Activated effector memory CD4-positive, alpha-beta T cell treated with Interleukin-2 at 50 U/mL for 16 hours (primary cell): ENCODE results near the gene AFDN.

ENCODE experiments used
- DNase-seq: peaks from one replicate; pipeline ENCODE4 v3.0.0-alpha.2; 2020

The AFDN gene

DNA sequence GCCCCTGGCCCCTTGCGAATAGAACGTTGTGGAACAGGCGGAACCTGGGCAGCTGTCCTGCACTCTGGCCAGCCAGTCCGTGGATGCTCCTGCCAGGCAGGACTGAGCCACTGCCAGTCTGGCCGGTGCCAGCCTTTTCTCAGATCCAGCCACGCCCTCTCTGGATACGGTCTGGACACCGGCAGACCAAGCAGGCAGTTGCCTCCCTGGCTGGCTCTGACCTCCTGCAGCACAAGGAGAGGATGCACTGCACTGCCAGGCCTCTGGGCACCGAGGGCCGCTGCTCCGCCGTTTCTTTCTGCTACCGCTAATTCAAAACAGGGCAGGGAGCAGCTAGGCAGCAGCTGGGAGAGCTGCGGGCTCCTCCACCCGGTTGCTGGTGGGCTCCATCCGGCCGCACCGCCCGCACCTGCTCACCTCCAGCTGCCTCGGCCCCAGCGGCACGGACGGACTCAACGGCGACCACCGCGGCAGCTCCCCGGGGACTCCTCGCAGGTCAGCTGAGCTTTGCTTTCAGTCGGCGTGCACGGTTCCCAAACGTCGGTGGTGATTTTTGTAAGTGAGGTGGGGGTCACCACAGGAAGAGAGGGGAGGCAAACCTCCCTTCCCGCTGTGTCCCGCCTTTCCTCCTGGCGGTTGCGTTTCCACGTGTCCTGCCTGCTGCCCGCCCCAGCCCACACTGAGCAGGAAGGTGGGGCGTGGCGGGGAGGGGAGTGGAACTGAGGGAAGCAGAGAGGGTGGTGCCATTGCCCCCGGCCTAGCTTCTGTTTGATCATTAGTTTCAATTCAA is 30.3 kb upstream of the AFDN start:
- no peak for DNase-seq

- DNase-seq, result no peak
Measured at GRCh38 chr6:167797011-167797471, 29.7 kb upstream of the AFDN start.

DNA sequence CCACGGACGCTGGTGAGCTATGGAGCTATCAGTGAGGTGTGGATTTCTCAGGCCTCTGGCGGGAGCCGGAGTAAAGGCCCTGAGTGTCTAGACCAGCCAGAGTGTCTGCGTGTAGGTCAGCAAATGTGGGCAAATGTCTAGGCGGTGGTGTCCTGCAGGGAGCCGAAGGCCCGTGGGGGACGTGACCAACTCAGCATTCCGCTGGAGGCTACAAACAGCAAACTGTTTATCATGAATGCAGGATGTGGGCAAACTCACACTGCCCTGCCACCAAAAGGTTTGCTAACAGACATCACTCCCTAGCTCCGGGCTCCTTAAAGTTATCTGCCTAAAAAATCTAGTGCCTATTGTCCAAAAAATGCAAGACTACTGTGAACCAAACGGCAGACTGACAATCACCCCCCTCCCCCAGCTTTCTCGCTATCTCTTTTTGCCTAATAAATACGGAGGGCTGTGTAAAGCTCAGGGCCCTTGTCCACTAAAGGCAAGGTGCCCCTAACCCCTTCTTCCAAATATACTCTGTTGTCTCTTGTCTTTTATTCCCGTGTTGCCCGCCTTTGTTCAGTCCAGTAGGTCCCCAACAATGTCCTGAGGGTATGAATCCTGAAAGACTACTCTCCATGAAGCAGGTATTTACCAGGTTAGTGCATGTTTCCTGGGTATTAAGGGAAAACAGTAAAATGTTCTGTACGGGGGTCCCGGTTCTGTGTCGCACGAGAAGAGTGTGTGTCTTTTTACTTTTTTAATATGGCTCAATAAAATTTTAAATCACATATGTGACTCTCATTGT is 29.0 kb upstream of the AFDN start:
- no peak for DNase-seq

DNA sequence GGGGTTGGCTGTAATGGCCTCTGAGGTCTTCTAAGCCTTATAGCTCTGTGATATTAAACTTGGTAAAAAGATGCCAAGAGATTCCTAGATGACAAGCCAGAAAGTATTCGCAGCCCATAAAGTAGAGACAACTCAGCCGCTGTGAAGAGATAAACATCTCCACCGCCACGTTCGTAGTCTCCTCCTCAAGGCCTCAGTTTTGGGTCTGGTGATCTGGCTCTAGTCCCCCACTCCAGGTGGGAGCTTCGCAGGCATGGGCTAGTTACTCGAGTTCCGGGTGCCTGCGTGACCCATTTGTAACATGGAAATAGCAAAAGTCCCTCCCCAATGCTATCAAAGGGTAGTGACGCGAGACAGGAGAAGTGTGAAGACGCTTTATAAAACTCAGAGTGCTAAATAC is 28.3 kb upstream of the AFDN start:
- DNase-seq, result no peak

GRCh38 chr6:167799033-167799821 is 27.5 kb upstream of the AFDN start:
- DNase-seq, result no peak

- no peak for DNase-seq
Measured at GRCh38 chr6:167800549-167800948, 26.2 kb upstream of the AFDN start.

DNA sequence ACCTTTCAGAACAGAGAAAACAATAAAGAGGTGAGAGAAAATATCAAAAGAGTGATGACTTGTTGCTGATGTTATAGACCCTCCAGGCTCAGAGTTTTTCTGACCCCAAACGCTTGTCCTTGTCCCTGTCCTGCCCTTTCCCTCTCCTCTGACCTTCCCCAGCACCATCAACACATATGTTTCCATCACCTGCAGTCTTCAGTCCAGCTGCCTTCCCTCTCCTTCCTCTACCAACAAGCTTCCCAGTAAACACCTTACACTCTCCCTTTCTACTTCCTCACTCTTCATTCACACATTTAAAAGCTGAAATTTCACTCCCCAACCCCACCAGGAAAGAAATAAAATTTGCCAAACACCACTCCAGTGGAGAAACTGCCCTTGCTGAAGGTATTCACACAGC is 25.4 kb upstream of the AFDN start:
- no peak for DNase-seq

- DNase-seq, result no peak
Measured at GRCh38 chr6:167802339-167802738, 24.4 kb upstream of the AFDN start.

DNA sequence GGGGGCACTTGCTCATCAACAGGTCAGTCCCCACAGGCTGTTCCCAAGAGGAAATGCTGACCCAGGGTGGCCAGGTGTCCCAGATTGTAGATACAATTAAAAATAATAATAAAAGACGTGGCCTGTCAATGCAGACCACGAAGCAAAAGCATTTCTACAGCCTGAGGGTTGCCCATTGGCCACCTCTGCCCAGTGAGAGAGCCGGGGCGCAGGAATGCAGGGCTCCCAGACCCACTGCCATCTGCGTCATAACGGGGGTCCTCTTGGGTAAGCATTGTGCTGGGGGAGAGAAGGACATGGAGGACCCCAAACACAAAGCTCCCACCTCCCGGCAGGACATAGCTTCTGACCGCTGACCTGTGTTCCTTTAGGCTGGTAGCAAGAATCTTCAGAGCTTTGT is 22.9 kb upstream of the AFDN start:
- DNase-seq, result no peak

DNA sequence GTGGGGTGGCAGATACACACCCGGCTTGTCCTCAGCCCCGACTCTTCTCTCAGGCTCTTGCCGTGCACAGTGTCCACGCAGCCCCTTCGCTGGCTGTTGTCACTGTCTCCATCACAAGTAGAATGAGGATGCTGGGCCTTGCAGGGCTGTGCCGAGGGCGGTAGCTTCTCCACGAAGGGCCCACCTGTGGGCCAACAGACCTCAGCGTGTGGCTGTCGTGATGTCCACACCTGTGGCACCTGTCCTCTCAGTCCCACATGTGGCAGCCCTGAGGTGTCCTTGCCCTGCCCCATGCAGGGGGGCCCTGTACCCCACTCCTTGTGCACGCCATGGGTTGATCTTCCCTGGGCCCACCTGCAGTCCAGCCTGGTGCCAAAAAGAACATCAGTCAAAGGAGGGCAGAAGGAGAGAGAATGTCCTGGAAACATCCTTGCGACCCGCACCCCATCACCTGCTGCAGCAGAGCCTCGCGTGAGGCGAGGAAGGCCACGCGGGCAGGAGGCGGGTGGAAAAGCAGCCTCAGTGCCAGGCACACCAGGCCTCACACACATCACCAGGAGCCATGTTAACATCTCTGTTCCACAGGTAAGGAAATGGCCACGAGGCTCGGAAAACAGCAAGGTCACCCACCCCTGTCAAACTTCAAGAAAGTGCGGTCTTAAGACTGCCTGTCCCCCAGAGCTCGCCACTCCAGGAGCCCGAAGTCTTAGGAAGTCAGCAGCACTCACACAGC is 22.3 kb upstream of the AFDN start:
- DNase-seq, result no peak

DNA sequence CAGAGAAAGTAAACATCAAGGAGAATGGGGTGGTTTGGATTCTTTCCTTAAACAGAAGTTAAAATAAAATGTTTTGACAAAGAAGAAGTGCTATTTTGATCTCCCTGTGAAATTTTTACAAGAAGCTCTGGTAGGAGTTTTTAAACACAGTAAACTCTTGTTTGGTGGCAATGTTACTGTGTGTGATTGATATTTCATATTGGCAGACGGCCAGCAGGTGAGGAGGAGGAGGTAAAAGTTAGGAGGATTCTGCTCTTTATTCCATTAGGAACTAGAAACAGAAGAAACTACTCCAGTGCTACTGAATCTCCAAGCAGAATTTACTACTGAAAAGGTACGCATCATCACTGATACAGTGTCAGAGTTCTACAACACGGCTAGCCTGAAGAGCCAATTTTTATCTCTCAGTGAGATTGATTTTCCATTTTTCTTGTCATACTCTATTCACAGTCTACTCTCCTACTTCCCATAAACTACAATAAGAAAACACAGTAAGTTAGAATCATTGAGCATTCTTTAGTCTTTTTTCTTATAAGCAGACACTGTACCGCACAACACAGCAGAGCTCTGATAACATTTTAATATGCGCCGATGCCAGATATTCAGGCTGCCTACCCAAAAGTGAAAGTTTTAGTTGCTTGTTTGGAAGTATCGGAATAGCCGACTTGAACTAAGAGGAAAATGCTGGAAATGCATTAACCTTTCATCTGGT is 21.2 kb upstream of the AFDN start:
- DNase-seq, result no peak

DNA sequence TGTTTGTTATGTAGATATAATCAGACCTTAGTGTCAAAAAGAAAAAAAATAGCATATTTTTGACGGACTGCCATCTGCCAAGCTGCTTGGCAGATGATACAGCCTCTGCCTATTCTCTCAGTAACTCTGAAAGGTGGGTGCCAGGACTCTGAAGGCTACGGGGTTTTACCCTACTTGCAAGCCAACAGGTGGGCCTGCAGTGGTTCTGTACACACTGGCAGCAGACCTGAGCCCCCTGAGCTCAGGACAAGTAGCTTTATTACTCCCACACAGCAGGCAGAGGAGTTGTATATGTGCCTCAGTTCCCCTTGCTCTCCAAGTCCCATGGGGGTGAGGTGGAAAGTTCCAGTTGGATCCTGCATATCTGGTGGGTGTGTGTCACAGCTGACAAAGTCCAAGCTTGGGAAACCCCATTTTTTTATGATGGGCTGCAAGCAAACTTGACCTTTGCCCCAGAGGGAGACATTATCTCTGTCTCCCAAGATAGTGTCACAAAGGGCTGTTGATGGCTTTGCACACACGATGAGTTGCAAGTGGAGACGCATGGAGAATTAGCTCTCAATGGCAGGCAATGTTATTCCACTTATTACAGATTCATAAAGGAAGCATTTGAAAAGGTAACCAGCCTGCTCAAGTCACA is 20.5 kb upstream of the AFDN start:
- no peak for DNase-seq

GRCh38 chr6:167807200-167807599 is 19.5 kb upstream of the AFDN start:
- DNase-seq, result no peak

- DNase-seq, result no peak
Measured at GRCh38 chr6:167807756-167808155, 19.0 kb upstream of the AFDN start.

GRCh38 chr6:167811040-167811439 is 15.7 kb upstream of the AFDN start:
- DNase-seq, result no peak

GRCh38 chr6:167811442-167812087 is 15.1 kb upstream of the AFDN start:
- DNase-seq, result no peak

DNA sequence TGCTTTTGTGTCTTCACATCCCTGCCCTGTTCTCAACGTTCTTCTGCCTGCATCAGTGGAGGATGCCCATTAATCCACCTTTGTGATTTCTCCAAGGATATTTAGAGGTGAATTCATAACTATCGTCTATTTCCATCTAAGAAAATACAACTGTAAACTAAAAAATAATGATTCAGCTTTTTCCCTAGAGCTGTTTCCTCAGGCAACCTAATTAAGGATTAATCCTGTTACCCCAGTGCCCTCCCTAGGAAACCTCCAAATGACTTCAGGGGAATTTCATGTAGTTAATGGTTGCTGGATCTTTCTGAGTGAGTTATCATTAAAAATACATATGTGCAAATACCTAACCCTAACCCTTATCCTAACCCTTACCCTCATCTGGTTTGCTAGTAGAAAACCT is 14.6 kb upstream of the AFDN start:
- DNase-seq, result no peak

DNA sequence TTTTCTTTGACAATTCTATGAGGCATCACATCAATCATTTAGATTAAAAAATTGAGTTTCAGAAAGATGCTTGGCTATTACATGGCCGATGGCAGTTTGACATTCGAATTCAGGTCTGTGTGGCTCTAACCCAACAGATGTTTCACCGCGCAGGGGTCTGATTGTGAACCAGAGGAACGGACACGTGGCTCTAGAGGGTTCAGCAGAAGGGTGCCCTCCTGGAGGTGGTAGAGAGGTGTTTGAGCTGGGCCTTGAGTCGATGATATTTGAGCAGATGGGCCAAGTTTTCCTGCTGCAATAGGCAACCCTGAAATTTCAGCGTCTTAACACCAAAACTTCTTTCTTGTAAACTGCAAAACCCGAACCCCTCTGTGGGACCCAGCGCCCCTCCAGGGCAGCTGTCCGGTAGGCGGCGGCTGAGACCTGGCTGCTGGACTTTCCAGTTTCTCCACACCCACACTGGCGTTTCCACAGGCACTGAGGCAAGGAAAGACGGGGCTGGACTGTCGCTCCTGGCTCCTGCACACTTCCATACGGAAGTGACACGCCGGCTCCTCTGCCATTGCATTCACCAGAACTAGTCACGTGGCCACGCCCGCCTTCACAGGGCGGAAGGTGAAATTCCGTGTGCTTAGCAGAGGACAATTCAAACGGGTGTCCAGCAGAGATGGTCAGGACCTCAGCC is 11.3 kb upstream of the AFDN start:
- no peak for DNase-seq

- no peak for DNase-seq
Measured at GRCh38 chr6:167817016-167817415, 9.7 kb upstream of the AFDN start.

DNA sequence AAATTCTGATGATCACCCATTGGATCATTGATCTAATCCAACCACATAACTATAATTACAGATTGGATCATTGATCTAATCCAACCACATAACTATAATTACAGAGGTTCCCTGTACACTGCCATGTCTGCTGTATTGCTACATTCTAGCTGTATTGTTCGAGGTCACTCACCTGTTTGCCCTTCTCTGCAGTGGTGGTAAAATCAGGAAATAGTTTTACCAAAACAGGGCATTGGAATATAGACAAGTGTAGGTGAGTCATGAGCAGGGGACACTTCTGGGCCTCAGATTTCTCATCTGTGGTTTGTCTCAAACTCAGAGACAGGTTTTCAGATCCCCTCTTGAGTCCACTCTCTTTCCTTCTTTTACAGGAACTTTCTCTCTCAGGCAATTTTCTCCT is 9.0 kb upstream of the AFDN start:
- no peak for DNase-seq
